Measurements from ENCODE around the gene MICB. TPM values are rescaled to one million over a fixed set of nuclear protein-coding genes. Genes with fewer than 3 reads are reported as not detected.

The MICB gene
- total and polyA plus RNA-seq, 2 of the 8 experiments (the other 6 are each of a cell fraction or from before 2014, with no cell fraction given): 16.2 to 25.3 TPM

DNA sequence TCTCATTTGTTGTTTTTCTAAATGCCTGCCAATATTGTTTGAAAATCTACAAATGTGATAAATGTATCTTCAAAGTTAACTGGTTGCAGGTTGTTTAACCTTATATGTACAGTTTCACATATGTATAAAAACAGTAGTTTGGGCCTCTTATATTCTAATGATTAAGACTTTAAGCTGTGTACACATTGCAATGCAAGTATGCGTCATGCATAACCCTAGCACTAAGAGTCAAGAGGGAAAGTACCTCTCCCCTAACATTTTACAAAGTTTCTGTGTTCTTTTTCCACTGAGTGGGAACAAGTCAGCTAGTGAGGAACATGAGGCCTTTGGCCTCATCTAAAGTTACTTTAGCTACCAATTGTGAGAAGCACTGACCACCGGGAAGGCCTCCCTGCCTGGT, 25.7 kb upstream of the MICB start (continued):
- TF ChIP-seq, protein P1, sequence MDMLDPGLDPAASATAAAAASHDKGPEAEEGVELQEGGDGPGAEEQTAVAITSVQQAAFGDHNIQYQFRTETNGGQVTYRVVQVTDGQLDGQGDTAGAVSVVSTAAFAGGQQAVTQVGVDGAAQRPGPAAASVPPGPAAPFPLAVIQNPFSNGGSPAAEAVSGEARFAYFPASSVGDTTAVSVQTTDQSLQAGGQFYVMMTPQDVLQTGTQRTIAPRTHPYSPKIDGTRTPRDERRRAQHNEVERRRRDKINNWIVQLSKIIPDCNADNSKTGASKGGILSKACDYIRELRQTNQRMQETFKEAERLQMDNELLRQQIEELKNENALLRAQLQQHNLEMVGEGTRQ (IDR thresholded peaks at IDR 0.05; ENCODE audit: low read length): no peak
